Kidney (tissue), 14 donors: ENCODE measurements around the gene CASP2. TPM values are rescaled to one million over a fixed set of nuclear protein-coding genes. Genes with fewer than 3 reads are reported as not detected.

Experiments used
- DNase-seq, 5 donors: peaks; one replicate each; pipeline ENCODE4 v3.0.0-alpha.2; 2013 to 2020
- FAIRE-seq: peaks from 2 replicates; lab custom pipeline; 2012; peaks lifted over from hg19 to GRCh38; lab: Jason Lieb, UNC
- H3K27ac ChIP-seq, 2 donors: one replicate each; pipeline ENCODE4 v1.7.0; 2013; ENCODE audit warnings: low read depth in 2 of 2, low read length in 2 of 2, inconsistent platforms in 1 of 2
- H3K27me3 ChIP-seq: one replicate; pipeline ENCODE4 v1.7.1; 2013; ENCODE audit warnings: low read length, inconsistent platforms; ENCODE audit not compliant: control insufficient read depth, insufficient read depth
- H3K36me3 ChIP-seq, 3 donors: one replicate each; pipeline versions ENCODE4 v1.7.0 to v1.7.1; 2013; ENCODE audit warnings: low read length in 3 of 3, control low read depth in 1 of 3, inconsistent platforms in 1 of 3; ENCODE audit not compliant: insufficient read depth in 3 of 3, control insufficient read depth in 2 of 3
- H3K4me1 ChIP-seq, 3 donors: one replicate each; pipeline versions ENCODE4 v1.7.0 to v1.7.1; 2013; ENCODE audit warnings: low read length in 3 of 3, inconsistent platforms in 1 of 3, low read depth in 1 of 3; ENCODE audit not compliant: control insufficient read depth in 2 of 3, insufficient read depth in 2 of 3
- H3K4me3 ChIP-seq, 3 donors: one replicate each; pipeline versions ENCODE4 v1.7.0 to v1.8.1; 2013; ENCODE audit warnings: low read length in 3 of 3, control low read depth in 1 of 3, inconsistent platforms in 1 of 3
- H3K9ac ChIP-seq, 3 donors: one replicate each; pipeline versions ENCODE4 v1.7.0 to v1.7.1; 2013; ENCODE audit warnings: low read length in 3 of 3, control low read depth in 1 of 3, inconsistent platforms in 1 of 3
- H3K9me3 ChIP-seq, 3 donors: one replicate each; pipeline versions ENCODE4 v1.7.0 to v1.7.1; 2013; ENCODE audit warnings: low read length in 3 of 3, control low read depth in 1 of 3, inconsistent platforms in 1 of 3; ENCODE audit not compliant: control insufficient read depth in 2 of 3, insufficient read depth in 1 of 3
- intact Hi-C: fragments of 100-400 bp; cut with DNase I; formaldehyde crosslinking; loops from one replicate; pipeline ENCODE4 v1.11.1; 2022
- polyA plus RNA-seq: library from polyadenylated mRNA; stranded (reverse); fragments of 350-450 nt; fragmentation: Illumina TruSeq; extraction: RNeasy Lipid Tissue Mini Kit (QIAGEN cat#74804); gene quantifications from one replicate; pipeline ENCODE4 v1.2.3, GENCODE V29; 2014; ENCODE audit warnings: low read depth, low replicate concordance; ENCODE audit not compliant: insufficient read depth
- total RNA-seq: library from RNA; stranded (reverse); fragmentation: NEBNext Ultra II Directional; extraction: Animal tissue kit (Norgen Biotek cat#: 25700); gene quantifications from one replicate; pipeline ENCODE4 v1.2.1, GENCODE V29; 2021
- TF ChIP-seq, protein P1 (sequence below): IDR thresholded peaks from 3 replicates; pipeline ENCODE4 v1.5.1; 2012; ENCODE audit warnings: mild to moderate bottlenecking, moderate library complexity, borderline replicate concordance; ENCODE audit not compliant: insufficient read depth; ENCODE audit errors: extremely low read depth
- donor health status: control.
- donor health status: control.
- donor health status: control.
- donor health status: control.
- donor health status: control.
- donor health status: DM: yes; HTN: yes; CAD: no.
- donor health status: Normal renal cell carcinoma (clear cell type).

Gene CASP2
- total and polyA plus RNA-seq, 2 donors from 2014 or later = 6.6 to 36.2 TPM

GRCh38 chr7:143334244-143334643 lies 46.1 kb downstream of the CASP2 start:
- no peaks in the 10 kb centered on the region for H3K4me1 ChIP-seq
- no peaks in the 10 kb centered on the region for H3K9me3 ChIP-seq
- H3K9ac ChIP-seq = no peak overlapping the region
- TF ChIP-seq, protein P1, sequence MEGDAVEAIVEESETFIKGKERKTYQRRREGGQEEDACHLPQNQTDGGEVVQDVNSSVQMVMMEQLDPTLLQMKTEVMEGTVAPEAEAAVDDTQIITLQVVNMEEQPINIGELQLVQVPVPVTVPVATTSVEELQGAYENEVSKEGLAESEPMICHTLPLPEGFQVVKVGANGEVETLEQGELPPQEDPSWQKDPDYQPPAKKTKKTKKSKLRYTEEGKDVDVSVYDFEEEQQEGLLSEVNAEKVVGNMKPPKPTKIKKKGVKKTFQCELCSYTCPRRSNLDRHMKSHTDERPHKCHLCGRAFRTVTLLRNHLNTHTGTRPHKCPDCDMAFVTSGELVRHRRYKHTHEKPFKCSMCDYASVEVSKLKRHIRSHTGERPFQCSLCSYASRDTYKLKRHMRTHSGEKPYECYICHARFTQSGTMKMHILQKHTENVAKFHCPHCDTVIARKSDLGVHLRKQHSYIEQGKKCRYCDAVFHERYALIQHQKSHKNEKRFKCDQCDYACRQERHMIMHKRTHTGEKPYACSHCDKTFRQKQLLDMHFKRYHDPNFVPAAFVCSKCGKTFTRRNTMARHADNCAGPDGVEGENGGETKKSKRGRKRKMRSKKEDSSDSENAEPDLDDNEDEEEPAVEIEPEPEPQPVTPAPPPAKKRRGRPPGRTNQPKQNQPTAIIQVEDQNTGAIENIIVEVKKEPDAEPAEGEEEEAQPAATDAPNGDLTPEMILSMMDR = no peak
- no peaks in the 10 kb centered on the region for H3K36me3 ChIP-seq
- no peak overlapping the region for H3K4me3 ChIP-seq
- H3K27ac ChIP-seq = no peak overlapping the region
- intact Hi-C loops = no loop called here
- FAIRE-seq (no peak), DNase-seq (no peak)
- no peaks in the 10 kb centered on the region for H3K27me3 ChIP-seq

- H3K9me3 ChIP-seq = no peaks in the 10 kb centered on the region
- DNase-seq (no peak), FAIRE-seq (no peak)
- no peak overlapping the region for H3K4me3 ChIP-seq
- no peaks in the 10 kb centered on the region for H3K36me3 ChIP-seq
- TF ChIP-seq, protein P1 = no peak
- intact Hi-C loops = no loop called here
- no peaks in the 10 kb centered on the region for H3K27me3 ChIP-seq
- H3K9ac ChIP-seq = no peak overlapping the region
- no peak overlapping the region for H3K27ac ChIP-seq
- H3K4me1 ChIP-seq = no peaks in the 10 kb centered on the region
Measured at GRCh38 chr7:143337216-143337615, 49.1 kb downstream of the CASP2 start.

GRCh38 chr7:143341842-143342241 lies 53.7 kb downstream of the CASP2 start:
- H3K9me3 ChIP-seq = no peaks in the 10 kb centered on the region
- FAIRE-seq (no peak), DNase-seq (no peak)
- TF ChIP-seq, protein P1 = no peak
- H3K4me1 ChIP-seq = no peaks in the 10 kb centered on the region
- H3K4me3 ChIP-seq = no peak overlapping the region
- H3K27ac ChIP-seq = no peak overlapping the region
- no peak overlapping the region for H3K9ac ChIP-seq
- intact Hi-C loops = no loop called here
- H3K36me3 ChIP-seq = no peaks in the 10 kb centered on the region
- no peaks in the 10 kb centered on the region for H3K27me3 ChIP-seq

GRCh38 chr7:143343596-143343995 lies 55.4 kb downstream of the CASP2 start:
- Histone ChIP-seq H3K9me3 (no peaks in the 10 kb centered on the region), H3K27ac (no peak overlapping the region)
- TF ChIP-seq, protein P1 = no peak

More at GRCh38 chr7:143343596-143343995, 55.4 kb downstream of the CASP2 start:
- intact Hi-C loops = no loop called here
- DNase-seq (no peak), FAIRE-seq (no peak)
- H3K27me3 ChIP-seq = no peaks in the 10 kb centered on the region
- no peak overlapping the region for H3K4me3 ChIP-seq
- no peaks in the 10 kb centered on the region for H3K4me1 ChIP-seq
- H3K36me3 ChIP-seq = no peaks in the 10 kb centered on the region
- H3K9ac ChIP-seq = no peak overlapping the region
